SK-N-SH (cell line): ENCODE data around the gene MCC. TPM values are rescaled to one million over a fixed set of nuclear protein-coding genes. Genes with fewer than 3 reads are reported as not detected.

Source experiments
- CTCF ChIA-PET: fragments of 300-600, 350-600 bp; formaldehyde crosslinking; extraction: SDS; loops from one replicate; lab custom pipeline; 2021; lab: Yijun Ruan, JAX
- POLR2A ChIA-PET: fragments of 350-600 bp; sonication (Branson Sonifier 250); formaldehyde crosslinking; extraction: SDS; loops from one replicate; lab custom pipeline; 2020; ENCODE audit warnings: antibody characterized with exemption, inconsistent platforms; lab: Yijun Ruan, JAX
- DNase-seq: peaks from one replicate; pipeline ENCODE4 v3.0.0; 2012
- H2AFZ ChIP-seq: fragments of 200-600 bp; sonication (generic); 2 replicates; pipeline ENCODE4 v1.8.1; 2016; ENCODE audit warnings: antibody characterized with exemption, mild to moderate bottlenecking, low read depth
- H3F3A ChIP-seq: fragments of 200-600 bp; sonication (generic); replicated peaks from 2 replicates; pipeline ENCODE3; 2016; ENCODE audit warnings: antibody characterized with exemption, mild to moderate bottlenecking; ENCODE audit not compliant: insufficient read depth
- H3K27ac ChIP-seq, 2 experiments: fragments of 200-500 bp in 1 of 2; fragments of 200-600 bp in 1 of 2; sonication (Bioruptor generic) in 1 of 2; sonication (generic), shearing (Covaris generic) in 1 of 2; 2 replicates each; pipeline versions ENCODE4 v1.5.1 to v1.6.1; 2014 to 2016; ENCODE audit warnings: low read depth in 2 of 2, inconsistent platforms in 1 of 2, low read length in 1 of 2, mild to moderate bottlenecking in 1 of 2, mixed read lengths in 1 of 2
- H3K27me3 ChIP-seq: fragments of 200-600 bp; sonication (generic), shearing (Covaris generic); 2 replicates; pipeline ENCODE4 v1.6.1; 2016; ENCODE audit warnings: mixed run types; ENCODE audit not compliant: insufficient read depth
- H3K36me3 ChIP-seq, 2 experiments: fragments of 200-500 bp in 1 of 2; fragments of 200-600 bp in 1 of 2; sonication (Bioruptor generic) in 1 of 2; sonication (generic) in 1 of 2; replicated peaks in 1 of 2; 2 replicates each; pipeline versions ENCODE3 to v1.5.1; 2014 to 2016; ENCODE audit warnings: low read length in 1 of 2, mild to moderate bottlenecking in 1 of 2; ENCODE audit not compliant: insufficient read depth in 2 of 2, control insufficient read depth in 1 of 2
- H3K4me1 ChIP-seq, 2 experiments: fragments of 200-500 bp in 1 of 2; fragments of 200-600 bp in 1 of 2; sonication (Bioruptor generic) in 1 of 2; sonication (generic), shearing (Covaris generic) in 1 of 2; 2 replicates each; pipeline versions ENCODE4 v1.5.1 to v1.6.1; 2014 to 2016; ENCODE audit warnings: low read depth in 1 of 2, low read length in 1 of 2, mixed run types in 1 of 2; ENCODE audit not compliant: insufficient read depth in 2 of 2, control insufficient read depth in 1 of 2
- H3K4me2 ChIP-seq: fragments of 200-600 bp; sonication (generic), shearing (Covaris generic); 2 replicates; pipeline ENCODE4 v1.6.1; 2017; ENCODE audit warnings: mixed run types
- H3K4me3 ChIP-seq, 2 experiments: fragments of 200-500 bp in 1 of 2; fragments of 200-600 bp in 1 of 2; sonication (Bioruptor generic) in 1 of 2; sonication (generic), shearing (Covaris generic) in 1 of 2; 2 replicates each; pipeline versions ENCODE4 v1.5.1 to v1.8.1; 2014 to 2016; ENCODE audit warnings: low read depth in 2 of 2, inconsistent platforms in 1 of 2, low read length in 1 of 2, mild to moderate bottlenecking in 1 of 2, mixed read lengths in 1 of 2, moderate library complexity in 1 of 2
- H3K79me2 ChIP-seq: fragments of 200-600 bp; sonication (generic); 2 replicates; pipeline ENCODE4 v1.8.1; 2017; ENCODE audit warnings: mild to moderate bottlenecking; ENCODE audit not compliant: insufficient read depth
- H3K9ac ChIP-seq: fragments of 200-600 bp; sonication (generic); 2 replicates; pipeline ENCODE4 v1.6.1; 2017; ENCODE audit warnings: mixed run types
- H3K9me2 ChIP-seq: fragments of 200-600 bp; sonication (generic); 2 replicates; pipeline ENCODE4 v1.6.1; 2017; ENCODE audit warnings: mixed run types
- H3K9me3 ChIP-seq: fragments of 200-600 bp; sonication (generic); 2 replicates; pipeline ENCODE4 v1.6.1; 2017; ENCODE audit warnings: mixed run types, mild to moderate bottlenecking, moderate library complexity
- H4K20me1 ChIP-seq: fragments of 200-600 bp; sonication (generic); 2 replicates; pipeline ENCODE4 v1.6.1; 2017; ENCODE audit warnings: mild to moderate bottlenecking, mixed run types; ENCODE audit not compliant: insufficient read depth
- CTCF ChIP-seq: fragments of 200-600 bp; sonication (generic); IDR thresholded peaks from 2 replicates; pipeline ENCODE4 v1.6.1; 2017; ENCODE audit warnings: antibody characterized with exemption, mild to moderate bottlenecking, moderate library complexity
- FOXM1 ChIP-seq: IDR thresholded peaks from 2 replicates; pipeline ENCODE4 v1.4.0; 2012; ENCODE audit warnings: low read depth, mild to moderate bottlenecking
- GABPA ChIP-seq: IDR thresholded peaks from 2 replicates; pipeline ENCODE4 v1.4.0; 2012; ENCODE audit warnings: low read depth, mild to moderate bottlenecking
- MAX ChIP-seq: IDR thresholded peaks from 2 replicates; pipeline ENCODE4 v1.4.0; 2012; ENCODE audit warnings: low read depth
- POLR2AphosphoS5 ChIP-seq: IDR thresholded peaks from 2 replicates; pipeline ENCODE4 v1.6.1; 2012; ENCODE audit warnings: low read depth, low read length
- RCOR1 ChIP-seq: fragments of 150-350 bp; IDR thresholded peaks from 2 replicates; pipeline ENCODE4 v1.6.1; 2017; ENCODE audit warnings: antibody characterized with exemption, low read length
- RXRA ChIP-seq: IDR thresholded peaks from 2 replicates; pipeline ENCODE4 v1.4.0; 2012; ENCODE audit warnings: low read depth, mild to moderate bottlenecking, borderline replicate concordance
- SIN3A ChIP-seq: IDR thresholded peaks from 2 replicates; pipeline ENCODE4 v1.6.1; 2012; ENCODE audit warnings: low read depth, mild to moderate bottlenecking, low read length, moderate library complexity, borderline replicate concordance
- SMC3 ChIP-seq: IDR thresholded peaks from 2 replicates; pipeline ENCODE4 v1.6.1; 2012; ENCODE audit warnings: low read depth, low read length, improper control_type of control experiment
- TCF12 ChIP-seq: IDR thresholded peaks from 2 replicates; pipeline ENCODE4 v1.4.0; 2012
- TEAD4 ChIP-seq: IDR thresholded peaks from 2 replicates; pipeline ENCODE4 v1.4.0; 2012; ENCODE audit warnings: mild to moderate bottlenecking, borderline replicate concordance; ENCODE audit not compliant: insufficient read depth
- WGBS: methylation state at CpG from one replicate; pipeline ENCODE4 v1.1.6; 2017; ENCODE audit warnings: low lambda C conversion rate; 5-methylcytosine and 5-hydroxymethylcytosine counted together
- polyA plus RNA-seq, 3 experiments: library from polyadenylated mRNA; depleted of rRNA; stranded (reverse); fragments of >200 nt; gene quantifications; 2 replicates each; pipeline ENCODE4 v1.2.3, GENCODE V29; 2012
- TF ChIP-seq, protein P1 (sequence below): fragments of 150-350 bp; IDR thresholded peaks from 2 replicates; pipeline ENCODE4 v1.6.1; 2017; ENCODE audit warnings: antibody characterized with exemption, low read length, low read depth, borderline replicate concordance

Gene MCC
- polyA plus RNA-seq, 1 of the 3 experiments (the other 2 are of a cell fraction): 3.6 TPM

DNA sequence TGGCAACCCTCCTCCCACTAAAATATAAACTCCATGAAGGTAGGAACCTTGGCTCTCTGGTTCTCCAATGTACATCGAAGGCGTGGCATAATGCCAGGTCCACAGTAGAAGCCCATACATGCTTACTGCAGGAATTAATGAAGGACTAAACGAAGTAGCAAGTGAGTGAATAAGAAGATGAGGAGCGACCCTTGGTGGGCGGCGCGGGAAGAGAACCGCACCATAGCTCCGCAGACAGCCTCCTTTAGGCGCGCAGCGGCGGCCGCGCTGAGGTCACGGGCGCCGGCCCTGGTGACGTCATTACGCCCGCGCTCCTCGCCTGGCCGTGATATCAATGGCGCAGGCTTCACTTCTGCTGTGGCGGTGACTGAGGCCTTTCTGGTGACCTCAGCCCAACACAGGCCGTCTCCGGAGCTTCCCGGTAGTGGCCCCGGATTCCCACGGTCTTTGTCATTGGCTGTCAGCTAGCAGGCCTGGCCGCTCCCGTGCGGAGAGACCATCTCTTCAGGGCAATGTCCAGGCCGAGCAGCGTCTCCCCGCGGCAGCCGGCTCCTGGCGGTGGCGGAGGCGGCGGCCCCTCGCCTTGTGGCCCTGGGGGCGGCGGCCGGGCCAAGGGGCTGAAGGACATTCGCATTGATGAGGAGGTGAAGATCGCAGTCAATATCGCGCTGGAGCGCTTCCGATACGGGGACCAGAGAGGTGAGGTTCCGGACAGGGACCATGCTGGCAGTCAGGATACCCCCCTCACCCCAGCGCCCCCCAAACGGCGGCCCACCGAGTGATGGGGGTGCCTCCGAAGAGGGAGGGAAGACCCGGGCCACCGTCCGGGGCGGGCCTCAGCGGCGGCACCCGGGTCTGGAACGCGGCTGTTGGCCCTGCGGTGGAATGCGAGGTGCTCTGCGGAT, 25.4 kb upstream of the MCC start, which contains the start of gene YTHDC2 (continued):
- peak; percentile 68; the same call in 1 of the 2 replicates for TF ChIP-seq MAX
- TF ChIP-seq RCOR1: no peak; the same call in 1 of the 2 replicates
- TF ChIP-seq TEAD4: no peak
- TF ChIP-seq, protein P1, sequence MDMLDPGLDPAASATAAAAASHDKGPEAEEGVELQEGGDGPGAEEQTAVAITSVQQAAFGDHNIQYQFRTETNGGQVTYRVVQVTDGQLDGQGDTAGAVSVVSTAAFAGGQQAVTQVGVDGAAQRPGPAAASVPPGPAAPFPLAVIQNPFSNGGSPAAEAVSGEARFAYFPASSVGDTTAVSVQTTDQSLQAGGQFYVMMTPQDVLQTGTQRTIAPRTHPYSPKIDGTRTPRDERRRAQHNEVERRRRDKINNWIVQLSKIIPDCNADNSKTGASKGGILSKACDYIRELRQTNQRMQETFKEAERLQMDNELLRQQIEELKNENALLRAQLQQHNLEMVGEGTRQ: no peak; the same call in 1 of the 2 replicates
- TF ChIP-seq GABPA: no peak
- TF ChIP-seq CTCF: peak; percentile 51
- TF ChIP-seq SMC3: peak; percentile 46
- TF ChIP-seq TCF12: no peak

DNA sequence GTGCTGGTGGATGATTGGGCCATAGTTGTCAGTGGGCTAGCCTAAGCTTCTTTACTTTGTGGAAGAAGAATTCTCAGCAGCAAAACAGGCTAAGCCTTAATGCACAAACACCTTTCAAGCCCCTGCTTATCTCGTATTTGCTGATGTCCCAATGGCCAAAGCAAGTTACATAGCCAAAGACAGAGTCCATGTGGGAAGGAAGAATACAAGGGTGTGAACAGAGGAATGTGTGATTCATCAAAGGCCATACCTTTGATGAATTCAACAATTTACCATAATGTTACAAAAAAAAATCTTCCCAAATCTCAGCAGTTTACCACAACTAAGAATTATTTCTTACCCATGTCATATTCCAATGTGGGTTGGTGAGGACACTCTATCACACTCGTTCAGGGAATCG, 24.1 kb upstream of the MCC start:
- H3K4me2 ChIP-seq: no peak overlapping the region
- no peak overlapping the region for H3K9ac ChIP-seq
- H4K20me1 ChIP-seq: no peaks in the 10 kb centered on the region
- peaks cover 19 to 22% of the 10 kb centered on the region in 2 experiments for H3K36me3 ChIP-seq
- no peak for TF ChIP-seq FOXM1
- no peak for TF ChIP-seq POLR2AphosphoS5
- TF ChIP-seq RXRA: no peak
- no peak for TF ChIP-seq SIN3A
- ChIA-PET CTCF (interaction anchor here (0.7 to 7.1 kb wide), 6 partner anchors 133 to 516 kb away, joined by 3 to 77 read pairs (median 6); no protein-coding TSS in a partner anchor), POLR2A (no interaction called here)
- no peak overlapping the region for H2AFZ ChIP-seq
- H3K79me2 ChIP-seq: peaks cover 24% of the 10 kb centered on the region; the same call in 1 of the 2 replicates
- H3K27me3 ChIP-seq: no peaks in the 10 kb centered on the region; the same call in 1 of the 2 replicates
- H3K4me3 ChIP-seq: no peak overlapping the region
- H3K9me2 ChIP-seq: no peaks in the 10 kb centered on the region
- peaks cover 12% of the 10 kb centered on the region for H3F3A ChIP-seq
- WGBS: 81% methylated on average over 3 of the region's 3 CpGs
- H3K4me1 ChIP-seq: peaks cover 0 to 6% of the 10 kb centered on the region in 2 experiments; a peak in 2 of 4 replicates
- no peaks in the 10 kb centered on the region for H3K9me3 ChIP-seq
- no peak for DNase-seq
- no peak overlapping the region for H3K27ac ChIP-seq
